Measurements from ENCODE around the gene MAGEA12. TPM values are rescaled to one million over a fixed set of nuclear protein-coding genes. Genes with fewer than 3 reads are reported as not detected.

MAGEA12 gene
- total and polyA plus RNA-seq, 9 of the 15 experiments (the other 6 are each of a cell fraction or from before 2014, with no cell fraction given) = 53.4 to 101 (median 80.4) TPM

GRCh38 chrX:152733261-152733975 is at the start of gene MAGEA12, which contains the start of gene CSAG1 (continued):
- TF ChIP-seq MNT (conservative IDR thresholded peaks at IDR 0.05) (0 out of 4 replicates have a peak, but pooled peaks of 1 of the 2 experiments have one; percentile 34), ZBTB11 (CRISPR knock-in tag; IDR thresholded peaks at IDR 0.05) (no peak), RCOR1 (IDR thresholded peaks at IDR 0.05; ENCODE audit: borderline replicate concordance in 1 of 2, low read depth in 2 of 2, low read length in 2 of 2) (peak in 1 of 2 experiments; percentile 40; a peak in 1 of 4 replicates), CXXC5 (CRISPR knock-in tag; IDR thresholded peaks at IDR 0.05) (peak; percentile 25; the same call in 1 of the 2 replicates), ELF2 (CRISPR knock-in tag; IDR thresholded peaks at IDR 0.05) (no peak), NFE2L1 (tag; IDR thresholded peaks at IDR 0.05; ENCODE audit: borderline replicate concordance, low read depth) (no peak), ZFPM2 (CRISPR knock-in tag; IDR thresholded peaks at IDR 0.05) (no peak), NR0B1 (IDR thresholded peaks at IDR 0.05; ENCODE audit: partially characterized antibody) (no peak), ETV5 (CRISPR knock-in tag; IDR thresholded peaks at IDR 0.05; ENCODE audit: low read depth) (no peak), ZKSCAN1 (IDR thresholded peaks at IDR 0.05; ENCODE audit: low read depth, low read length) (0 out of 2 replicates have a peak, but pooled peaks have one; percentile 28), PCBP1 (IDR thresholded peaks at IDR 0.05; ENCODE audit: low read depth, low read length, poor library complexity, severe bottlenecking) (no peak), BHLHE40 (IDR thresholded peaks at IDR 0.05; ENCODE audit: low read length) (peak; percentile 89), ZBTB26 (CRISPR knock-in tag; IDR thresholded peaks at IDR 0.05) (no peak), THRB (CRISPR knock-in tag; conservative IDR thresholded peaks at IDR 0.05) (no peak), TAF15 (IDR thresholded peaks at IDR 0.05; ENCODE audit: low read depth, low read length) (no peak), SETDB1 (IDR thresholded peaks at IDR 0.05; ENCODE audit: low read length) (no peak), TCF7L2 (IDR thresholded peaks at IDR 0.05; ENCODE audit: low read depth, low read length) (no peak)
